ENCODE data around the gene CNGA4. TPM values are rescaled to one million over a fixed set of nuclear protein-coding genes. Genes with fewer than 3 reads are reported as not detected.

CNGA4 gene
- total RNA-seq, 1 experiment from 2014 or later = 0.27 TPM

DNA sequence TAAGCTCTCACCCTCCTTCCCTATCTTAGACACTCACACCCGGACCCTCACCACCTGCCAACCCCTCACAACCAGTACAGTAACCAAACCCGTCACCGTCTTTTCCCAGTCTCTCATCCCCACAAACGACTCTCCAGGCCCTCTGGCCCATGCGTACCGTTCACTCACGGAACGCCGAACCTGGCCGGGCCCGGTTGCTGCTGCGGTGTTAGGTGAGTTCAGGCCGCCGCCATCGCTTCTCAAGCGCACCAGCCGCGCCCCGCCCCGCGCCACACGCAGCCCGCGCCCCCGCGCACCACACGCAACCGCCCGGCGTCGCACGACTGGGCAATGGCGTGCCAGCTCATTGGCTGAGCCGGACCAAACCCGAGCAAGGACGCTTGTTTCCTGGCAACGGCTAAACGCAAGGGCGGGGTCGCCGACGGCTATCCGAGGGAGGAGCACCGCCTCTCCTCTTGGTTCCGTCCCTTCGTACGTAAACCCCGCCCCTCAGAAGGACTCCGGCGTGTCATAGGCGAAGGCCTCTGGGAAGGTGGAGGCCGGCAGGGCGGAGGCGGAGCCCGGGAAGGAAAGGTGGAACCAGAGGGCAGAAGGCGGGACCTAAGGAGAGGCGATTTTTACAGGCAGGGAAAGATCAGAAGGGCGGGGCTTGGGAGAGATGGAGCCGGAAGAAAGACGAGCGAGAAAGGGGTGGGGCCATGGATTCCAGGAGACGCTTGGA, 4.3 kb upstream of the CNGA4 start, which contains the start of gene FHIP1B:
Gene FHIP1B (minus strand): TSS at position 250 of the 721 bp plus-strand sequence. CDS start 10,120 bp downstream, outside the sequence.
- Histone ChIP-seq H3K9ac (ENCODE audit: low read length) (peak within 1 kb of the TSS; percentile 94), H3K4me2 (ENCODE audit: low read length) (peak within 1 kb of the TSS; percentile 92), H3K4me1 (ENCODE audit: control insufficient read depth in 1 of 2, insufficient read depth in 2 of 2, low read length in 2 of 2) (peaks cover 0 to 16% of the 10 kb centered on the region in 2 experiments; a peak in 2 of 4 replicates), H2AFZ (ENCODE audit: low read depth, low read length, poor library complexity, severe bottlenecking) (peak within 1 kb of the TSS; percentile 75), H4K20me1 (ENCODE audit: insufficient read depth) (no peaks in the 10 kb centered on the region), H3K27me3 (ENCODE audit: insufficient read depth, low read length) (no peaks in the 10 kb centered on the region), H3K4me3 (replicated peaks in 1 of 2; ENCODE audit: low read depth in 1 of 2, low read length in 2 of 2) (peak within 1 kb of the TSS; percentile 93 to 97), H3K9me3 (ENCODE audit: control insufficient read depth in 1 of 2, insufficient read depth in 1 of 2, low read depth in 1 of 2, low read length in 2 of 2) (no peaks in the 10 kb centered on the region), H3K27ac (ENCODE audit: low read depth, low read length) (peak within 1 kb of the TSS; percentile 64), H3K9me2 (ENCODE audit: insufficient read depth) (peaks cover 6% of the 10 kb centered on the region; the same call in 1 of the 2 replicates), H3K79me2 (ENCODE audit: insufficient read depth, low read length) (peaks cover 47% of the 10 kb centered on the region), H3K36me3 (ENCODE audit: control insufficient read depth in 1 of 2, insufficient read depth in 2 of 2, low read length in 2 of 2) (no peaks in the 10 kb centered on the region)
- BruUV-seq (replicated peaks) = no TSS peak
- POLR2A ChIA-PET = interaction anchor here (1.5 kb wide), 1 partner anchor 16 kb away, joined by 4 read pairs; no protein-coding TSS in a partner anchor
- TF ChIP-seq SIN3A (IDR thresholded peaks at IDR 0.05; ENCODE audit: low read depth) (peak; percentile 77), EGR1 (IDR thresholded peaks at IDR 0.05; ENCODE audit: low read depth) (peak; percentile 97), POLR2AphosphoS5 (IDR thresholded peaks at IDR 0.05; ENCODE audit: low read depth, low read length) (peak; percentile 84), RAD21 (IDR thresholded peaks at IDR 0.05; ENCODE audit: low read depth) (no peak), SP1 (IDR thresholded peaks at IDR 0.05; ENCODE audit: low read depth) (peak; percentile 95), SRF (IDR thresholded peaks at IDR 0.05; ENCODE audit: low read depth) (peak; percentile 66; the same call in 1 of the 2 replicates), EZH2phosphoT487 (IDR thresholded peaks at IDR 0.05; ENCODE audit: borderline replicate concordance) (no peak), CEBPB (IDR thresholded peaks at IDR 0.05; ENCODE audit: low read depth) (no peak), YY1 (IDR thresholded peaks at IDR 0.05; ENCODE audit: extremely low read depth, insufficient replicate concordance, low read depth, low read length) (peak; percentile 88), TCF7L2 (IDR thresholded peaks at IDR 0.05; ENCODE audit: borderline replicate concordance, extremely low read depth, insufficient read depth, insufficient read length) (peak; percentile 60), ELF1 (IDR thresholded peaks at IDR 0.05; ENCODE audit: borderline replicate concordance, low read depth) (no peak), JUND (IDR thresholded peaks at IDR 0.05) (no peak), ZFX (IDR thresholded peaks at IDR 0.05) (peak; percentile 43; the same call in 1 of the 2 replicates), POLR2A (IDR thresholded peaks at IDR 0.05; ENCODE audit: borderline replicate concordance, extremely low read depth, insufficient read depth, insufficient read length) (no peak)
- TF ChIP-seq, protein P1, sequence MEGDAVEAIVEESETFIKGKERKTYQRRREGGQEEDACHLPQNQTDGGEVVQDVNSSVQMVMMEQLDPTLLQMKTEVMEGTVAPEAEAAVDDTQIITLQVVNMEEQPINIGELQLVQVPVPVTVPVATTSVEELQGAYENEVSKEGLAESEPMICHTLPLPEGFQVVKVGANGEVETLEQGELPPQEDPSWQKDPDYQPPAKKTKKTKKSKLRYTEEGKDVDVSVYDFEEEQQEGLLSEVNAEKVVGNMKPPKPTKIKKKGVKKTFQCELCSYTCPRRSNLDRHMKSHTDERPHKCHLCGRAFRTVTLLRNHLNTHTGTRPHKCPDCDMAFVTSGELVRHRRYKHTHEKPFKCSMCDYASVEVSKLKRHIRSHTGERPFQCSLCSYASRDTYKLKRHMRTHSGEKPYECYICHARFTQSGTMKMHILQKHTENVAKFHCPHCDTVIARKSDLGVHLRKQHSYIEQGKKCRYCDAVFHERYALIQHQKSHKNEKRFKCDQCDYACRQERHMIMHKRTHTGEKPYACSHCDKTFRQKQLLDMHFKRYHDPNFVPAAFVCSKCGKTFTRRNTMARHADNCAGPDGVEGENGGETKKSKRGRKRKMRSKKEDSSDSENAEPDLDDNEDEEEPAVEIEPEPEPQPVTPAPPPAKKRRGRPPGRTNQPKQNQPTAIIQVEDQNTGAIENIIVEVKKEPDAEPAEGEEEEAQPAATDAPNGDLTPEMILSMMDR (IDR thresholded peaks at IDR 0.05 in 2 of 3, conservative IDR thresholded peaks at IDR 0.05 in 1 of 3; ENCODE audit: borderline replicate concordance in 1 of 3, insufficient read depth in 1 of 3, low read depth in 2 of 3, low read length in 2 of 3) = no peak
- TF ChIP-seq, protein P2, sequence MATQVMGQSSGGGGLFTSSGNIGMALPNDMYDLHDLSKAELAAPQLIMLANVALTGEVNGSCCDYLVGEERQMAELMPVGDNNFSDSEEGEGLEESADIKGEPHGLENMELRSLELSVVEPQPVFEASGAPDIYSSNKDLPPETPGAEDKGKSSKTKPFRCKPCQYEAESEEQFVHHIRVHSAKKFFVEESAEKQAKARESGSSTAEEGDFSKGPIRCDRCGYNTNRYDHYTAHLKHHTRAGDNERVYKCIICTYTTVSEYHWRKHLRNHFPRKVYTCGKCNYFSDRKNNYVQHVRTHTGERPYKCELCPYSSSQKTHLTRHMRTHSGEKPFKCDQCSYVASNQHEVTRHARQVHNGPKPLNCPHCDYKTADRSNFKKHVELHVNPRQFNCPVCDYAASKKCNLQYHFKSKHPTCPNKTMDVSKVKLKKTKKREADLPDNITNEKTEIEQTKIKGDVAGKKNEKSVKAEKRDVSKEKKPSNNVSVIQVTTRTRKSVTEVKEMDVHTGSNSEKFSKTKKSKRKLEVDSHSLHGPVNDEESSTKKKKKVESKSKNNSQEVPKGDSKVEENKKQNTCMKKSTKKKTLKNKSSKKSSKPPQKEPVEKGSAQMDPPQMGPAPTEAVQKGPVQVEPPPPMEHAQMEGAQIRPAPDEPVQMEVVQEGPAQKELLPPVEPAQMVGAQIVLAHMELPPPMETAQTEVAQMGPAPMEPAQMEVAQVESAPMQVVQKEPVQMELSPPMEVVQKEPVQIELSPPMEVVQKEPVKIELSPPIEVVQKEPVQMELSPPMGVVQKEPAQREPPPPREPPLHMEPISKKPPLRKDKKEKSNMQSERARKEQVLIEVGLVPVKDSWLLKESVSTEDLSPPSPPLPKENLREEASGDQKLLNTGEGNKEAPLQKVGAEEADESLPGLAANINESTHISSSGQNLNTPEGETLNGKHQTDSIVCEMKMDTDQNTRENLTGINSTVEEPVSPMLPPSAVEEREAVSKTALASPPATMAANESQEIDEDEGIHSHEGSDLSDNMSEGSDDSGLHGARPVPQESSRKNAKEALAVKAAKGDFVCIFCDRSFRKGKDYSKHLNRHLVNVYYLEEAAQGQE (IDR thresholded peaks at IDR 0.05; ENCODE audit: low read depth) = no peak
- TF ChIP-seq, protein P3, sequence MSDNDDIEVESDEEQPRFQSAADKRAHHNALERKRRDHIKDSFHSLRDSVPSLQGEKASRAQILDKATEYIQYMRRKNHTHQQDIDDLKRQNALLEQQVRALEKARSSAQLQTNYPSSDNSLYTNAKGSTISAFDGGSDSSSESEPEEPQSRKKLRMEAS (IDR thresholded peaks at IDR 0.05) = peak; percentile 74
- TF ChIP-seq, protein P4, sequence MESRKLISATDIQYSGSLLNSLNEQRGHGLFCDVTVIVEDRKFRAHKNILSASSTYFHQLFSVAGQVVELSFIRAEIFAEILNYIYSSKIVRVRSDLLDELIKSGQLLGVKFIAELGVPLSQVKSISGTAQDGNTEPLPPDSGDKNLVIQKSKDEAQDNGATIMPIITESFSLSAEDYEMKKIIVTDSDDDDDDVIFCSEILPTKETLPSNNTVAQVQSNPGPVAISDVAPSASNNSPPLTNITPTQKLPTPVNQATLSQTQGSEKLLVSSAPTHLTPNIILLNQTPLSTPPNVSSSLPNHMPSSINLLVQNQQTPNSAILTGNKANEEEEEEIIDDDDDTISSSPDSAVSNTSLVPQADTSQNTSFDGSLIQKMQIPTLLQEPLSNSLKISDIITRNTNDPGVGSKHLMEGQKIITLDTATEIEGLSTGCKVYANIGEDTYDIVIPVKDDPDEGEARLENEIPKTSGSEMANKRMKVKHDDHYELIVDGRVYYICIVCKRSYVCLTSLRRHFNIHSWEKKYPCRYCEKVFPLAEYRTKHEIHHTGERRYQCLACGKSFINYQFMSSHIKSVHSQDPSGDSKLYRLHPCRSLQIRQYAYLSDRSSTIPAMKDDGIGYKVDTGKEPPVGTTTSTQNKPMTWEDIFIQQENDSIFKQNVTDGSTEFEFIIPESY (IDR thresholded peaks at IDR 0.05; ENCODE audit: extremely low read depth, insufficient replicate concordance, low read length) = no peak
- ATAC-seq = peak; percentile 96
- intact Hi-C loops (cut with micrococcal nuclease) = no loop called here
- DNase-seq (ENCODE audit: low read depth, low spot score) = peak; percentile 100
- CTCF ChIA-PET = interaction anchor here (1.0 to 2.6 kb wide), 4 partner anchors 15 to 128 kb away, joined by 7 to 12 read pairs (median 7); no protein-coding TSS in a partner anchor
- RAD21 ChIA-PET (ENCODE audit: low non-redundant PET in 1 of 2, low total read pairs in 2 of 2, uncharacterized antibody in 2 of 2, unreplicated experiment in 2 of 2) = interaction anchor here in 1 of 2 experiments (1.0 kb wide), 1 partner anchor 16 kb away, joined by 3 read pairs; no protein-coding TSS in a partner anchor

Data from HCT116 (cell line).